ENCODE results near the gene COTL1.
"Not testable (repeated sequence)": the region's sequence is repeated elsewhere in the genome, so short reads cannot be mapped to it uniquely, and the experiment has no call there.

COTL1 gene

DNA sequence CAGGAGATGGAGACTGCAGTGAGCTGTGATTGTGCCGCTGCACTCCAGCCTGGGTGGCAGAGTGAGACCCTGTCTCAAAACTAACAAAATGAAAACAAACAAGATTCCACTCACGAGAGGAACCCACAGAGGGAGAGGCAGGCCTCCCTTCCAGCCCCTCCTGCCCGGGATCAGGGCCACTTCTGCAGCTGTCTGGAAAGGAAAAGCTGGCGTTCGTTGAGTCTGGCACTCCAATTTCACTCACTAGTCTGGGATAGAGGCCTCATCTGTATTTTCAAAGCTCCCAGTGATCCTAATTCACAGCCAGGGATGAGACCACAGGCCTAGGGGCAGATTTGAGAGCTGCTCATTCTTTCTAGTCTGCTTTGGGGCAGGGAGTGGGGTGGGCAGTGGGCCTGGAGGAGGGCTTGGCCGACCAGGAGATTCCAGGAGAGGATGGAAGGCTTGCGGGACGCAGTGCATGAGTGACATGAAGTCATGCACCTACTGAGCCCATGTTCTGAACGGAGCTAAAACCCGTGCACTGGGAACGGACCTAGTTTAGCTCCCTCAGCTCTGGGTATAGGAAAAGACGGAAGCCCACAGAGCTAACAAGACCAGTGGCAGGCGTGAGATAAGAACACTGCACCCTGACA is 54.0 kb downstream of the COTL1 start:
- no peak overlapping the region for H3K4me3 ChIP-seq (ENCODE audit: low read length)
- H3K4me1 ChIP-seq (ENCODE audit: control insufficient read depth, insufficient read depth, low read length) = no peaks in the 10 kb centered on the region
- no peak overlapping the region for H3K4me2 ChIP-seq (ENCODE audit: low read length)
- H3K27me3 ChIP-seq (ENCODE audit: control insufficient read depth, insufficient read depth, low read length) = no peaks in the 10 kb centered on the region
- H3K9ac ChIP-seq (ENCODE audit: low read depth, low read length) = no peak overlapping the region
- H3K9me3 ChIP-seq (replicated peaks; ENCODE audit: low read length) = no peaks in the 10 kb centered on the region
- peaks cover 46% of the 10 kb centered on the region for H3K36me3 ChIP-seq (ENCODE audit: insufficient read depth, low read length)

DNA sequence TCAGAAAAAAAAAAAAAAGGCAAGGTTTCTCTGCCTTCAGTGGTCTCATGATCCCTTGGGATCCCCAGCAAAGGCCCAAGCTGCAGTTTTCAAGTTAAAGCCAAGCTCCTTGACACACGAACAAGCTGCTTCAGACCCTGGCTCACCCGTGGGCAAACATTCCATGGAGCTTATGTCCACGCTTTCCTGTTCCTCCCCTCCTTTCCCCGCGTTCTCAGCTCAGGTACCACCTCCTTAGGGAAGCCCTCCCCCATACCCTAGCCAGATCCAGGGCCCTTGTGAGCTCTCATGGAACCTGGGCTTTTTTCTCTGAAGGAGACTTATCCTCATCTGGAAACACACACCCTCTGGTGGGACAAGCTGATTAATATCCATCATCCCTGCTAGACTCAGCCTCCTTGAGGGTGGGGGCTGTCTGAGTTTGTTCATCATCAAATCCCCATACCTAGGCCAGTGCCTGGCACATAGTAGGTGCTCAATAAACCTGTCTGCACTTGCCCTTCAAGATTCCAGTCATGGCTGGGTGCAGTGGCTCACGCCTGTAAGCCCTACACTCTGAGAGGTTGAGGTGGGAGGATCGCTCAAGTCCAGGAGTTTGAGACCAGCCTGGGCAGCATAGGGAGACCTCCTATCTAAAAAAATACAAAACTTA is 54.7 kb downstream of the COTL1 start:
- Histone ChIP-seq H3K9me3 (replicated peaks; ENCODE audit: low read length) (no peaks in the 10 kb centered on the region), H3K9ac (ENCODE audit: low read depth, low read length) (no peak overlapping the region), H3K4me3 (ENCODE audit: low read length) (no peak overlapping the region), H3K4me1 (ENCODE audit: control insufficient read depth, insufficient read depth, low read length) (no peaks in the 10 kb centered on the region), H3K4me2 (ENCODE audit: low read length) (no peak overlapping the region), H3K27me3 (ENCODE audit: control insufficient read depth, insufficient read depth, low read length) (no peaks in the 10 kb centered on the region), H3K36me3 (ENCODE audit: insufficient read depth, low read length) (peaks cover 42% of the 10 kb centered on the region)

DNA sequence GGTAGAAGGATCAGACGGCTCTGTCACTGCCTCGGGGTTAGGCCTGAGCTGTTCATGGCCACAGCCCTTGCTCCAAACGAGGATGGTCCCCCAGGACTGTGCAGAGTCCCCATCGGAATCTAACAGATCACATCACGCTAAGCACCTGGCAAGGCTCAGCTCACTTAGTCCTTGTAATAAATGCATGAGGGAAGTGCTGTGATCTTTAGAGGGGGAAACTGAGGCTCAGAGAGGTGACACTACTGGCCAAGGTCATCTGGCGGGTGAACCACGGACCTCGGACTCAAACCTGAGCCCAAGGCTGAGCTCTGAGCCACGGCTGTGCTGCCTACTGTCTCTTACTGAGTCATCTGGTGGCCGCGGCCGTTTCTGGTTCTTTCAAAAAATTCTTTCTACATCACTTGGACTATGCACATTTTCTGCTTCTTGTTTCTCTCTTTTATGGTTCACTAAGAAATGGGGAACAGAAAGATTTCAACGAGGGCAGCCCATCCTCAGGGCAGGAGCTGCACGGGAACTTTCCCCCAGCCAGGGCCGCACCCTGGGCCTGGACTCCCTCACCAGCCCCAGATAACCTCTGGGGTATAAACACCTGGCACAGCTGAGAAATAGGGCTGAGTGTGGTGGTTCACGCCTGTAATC is 55.6 kb downstream of the COTL1 start:
- no peak overlapping the region for H3K4me3 ChIP-seq (ENCODE audit: low read length)

GRCh38 chr16:84561291-84561690 is 56.6 kb downstream of the COTL1 start:
- H3K4me3 ChIP-seq (ENCODE audit: low read length) = no peak overlapping the region
- no peaks in the 10 kb centered on the region for H3K4me1 ChIP-seq (ENCODE audit: control insufficient read depth, insufficient read depth, low read length)
- peaks cover 10% of the 10 kb centered on the region for H3K27me3 ChIP-seq (ENCODE audit: control insufficient read depth, insufficient read depth, low read length)
- no peak overlapping the region for H3K9ac ChIP-seq (ENCODE audit: low read depth, low read length)
- peaks cover 28% of the 10 kb centered on the region for H3K36me3 ChIP-seq (ENCODE audit: insufficient read depth, low read length)
- no peak overlapping the region for H3K4me2 ChIP-seq (ENCODE audit: low read length)
- no peaks in the 10 kb centered on the region for H3K9me3 ChIP-seq (replicated peaks; ENCODE audit: low read length)

More for the DNA sequence above, 55.6 kb downstream of the COTL1 start:
- Histone ChIP-seq H3K9ac (ENCODE audit: low read depth, low read length) (no peak overlapping the region), H3K4me1 (ENCODE audit: control insufficient read depth, insufficient read depth, low read length) (no peaks in the 10 kb centered on the region), H3K9me3 (replicated peaks; ENCODE audit: low read length) (no peaks in the 10 kb centered on the region), H3K27me3 (ENCODE audit: control insufficient read depth, insufficient read depth, low read length) (peaks cover 5% of the 10 kb centered on the region), H3K4me2 (ENCODE audit: low read length) (no peak overlapping the region), H3K36me3 (ENCODE audit: insufficient read depth, low read length) (peaks cover 36% of the 10 kb centered on the region)

DNA sequence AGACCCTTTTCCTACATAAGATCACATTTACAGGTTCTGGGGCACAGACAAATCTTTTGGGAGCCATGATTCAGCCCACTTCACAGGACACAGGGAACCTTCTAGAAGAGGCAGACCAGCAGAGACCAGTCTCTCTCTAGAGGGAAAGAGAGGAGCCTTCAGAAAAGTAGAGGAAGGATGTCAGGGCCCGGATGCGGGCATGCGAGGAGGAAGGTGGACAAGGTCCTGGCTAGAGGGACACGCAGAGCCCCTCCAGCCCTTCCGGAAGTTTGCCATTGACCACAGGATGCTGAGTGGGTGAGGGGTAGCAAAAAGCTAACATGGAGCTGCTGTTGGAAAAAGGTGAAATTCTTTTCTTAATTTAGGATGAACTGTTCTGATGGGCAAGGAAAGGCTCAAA is 57.6 kb downstream of the COTL1 start:
- Histone ChIP-seq H3K4me1 (ENCODE audit: control insufficient read depth, insufficient read depth, low read length) (no peaks in the 10 kb centered on the region), H3K36me3 (ENCODE audit: insufficient read depth, low read length) (peaks cover 18% of the 10 kb centered on the region), H3K9ac (ENCODE audit: low read depth, low read length) (no peak overlapping the region)

DNA sequence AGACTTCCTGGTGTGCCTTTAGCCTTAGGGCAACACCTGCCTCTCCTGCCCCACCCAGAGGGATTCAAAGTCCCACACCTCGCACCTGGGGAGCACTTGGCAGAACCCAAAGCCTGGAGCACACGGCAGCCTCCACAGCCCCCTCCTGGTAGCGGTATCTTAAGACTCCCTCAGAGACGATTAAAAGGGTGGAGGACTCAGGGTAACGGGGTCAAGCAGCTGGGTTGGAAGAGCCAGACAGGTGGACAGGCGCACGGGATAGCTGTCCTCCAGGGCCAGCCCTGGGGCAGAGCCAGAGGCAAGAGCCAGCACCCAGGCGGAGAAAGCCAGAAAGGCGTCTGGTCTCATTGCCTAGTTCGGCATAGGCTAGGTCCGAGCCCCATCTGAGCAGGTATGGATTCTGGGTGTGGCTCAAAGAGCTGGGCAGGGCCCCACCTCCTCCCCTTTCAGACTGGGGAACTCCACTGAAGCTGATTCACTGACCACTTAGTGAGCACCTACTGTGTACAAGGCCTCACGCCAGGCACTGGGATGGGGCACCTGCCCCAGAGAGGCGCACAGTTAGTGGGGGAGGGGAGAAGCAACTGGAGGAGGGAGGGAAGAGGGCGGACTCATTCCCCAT is 58.5 kb downstream of the COTL1 start:
- Histone ChIP-seq H3K4me3 (ENCODE audit: low read length) (no peak overlapping the region), H3K27me3 (ENCODE audit: control insufficient read depth, insufficient read depth, low read length) (peaks cover 18% of the 10 kb centered on the region), H3K9me3 (replicated peaks; ENCODE audit: low read length) (no peaks in the 10 kb centered on the region), H3K4me2 (ENCODE audit: low read length) (no peak overlapping the region), H3K9ac (ENCODE audit: low read depth, low read length) (no peak overlapping the region), H3K36me3 (ENCODE audit: insufficient read depth, low read length) (peaks cover 14% of the 10 kb centered on the region), H3K4me1 (ENCODE audit: control insufficient read depth, insufficient read depth, low read length) (no peaks in the 10 kb centered on the region)

More for the DNA sequence above, 57.6 kb downstream of the COTL1 start:
- Histone ChIP-seq H3K9me3 (replicated peaks; ENCODE audit: low read length) (no peaks in the 10 kb centered on the region), H3K4me2 (ENCODE audit: low read length) (no peak overlapping the region), H3K27me3 (ENCODE audit: control insufficient read depth, insufficient read depth, low read length) (peaks cover 18% of the 10 kb centered on the region), H3K4me3 (ENCODE audit: low read length) (no peak overlapping the region)

GRCh38 chr16:84558850-84559249 is 59.0 kb downstream of the COTL1 start:
- Histone ChIP-seq H3K36me3 (ENCODE audit: insufficient read depth, low read length) (peaks cover 11% of the 10 kb centered on the region), H3K27me3 (ENCODE audit: control insufficient read depth, insufficient read depth, low read length) (peaks cover 23% of the 10 kb centered on the region)
- H3K4me3 ChIP-seq (ENCODE audit: low read length); H3K4me1 ChIP-seq (ENCODE audit: control insufficient read depth, insufficient read depth, low read length); H3K9ac ChIP-seq (ENCODE audit: low read depth, low read length); H3K4me2 ChIP-seq (ENCODE audit: low read length); H3K9me3 ChIP-seq (replicated peaks; ENCODE audit: low read length): not testable (repeated sequence)

- Histone ChIP-seq H3K4me1 (ENCODE audit: control insufficient read depth, insufficient read depth, low read length) (no peaks in the 10 kb centered on the region), H3K4me2 (ENCODE audit: low read length) (no peak overlapping the region), H3K36me3 (ENCODE audit: insufficient read depth, low read length) (peaks cover 9% of the 10 kb centered on the region), H3K9me3 (replicated peaks; ENCODE audit: low read length) (no peaks in the 10 kb centered on the region), H3K9ac (ENCODE audit: low read depth, low read length) (no peak overlapping the region), H3K27me3 (ENCODE audit: control insufficient read depth, insufficient read depth, low read length) (peaks cover 23% of the 10 kb centered on the region), H3K4me3 (ENCODE audit: low read length) (no peak overlapping the region)
These were observed 60.4 kb downstream of the COTL1 start for GRCh38 chr16:84557504-84557903.

DNA sequence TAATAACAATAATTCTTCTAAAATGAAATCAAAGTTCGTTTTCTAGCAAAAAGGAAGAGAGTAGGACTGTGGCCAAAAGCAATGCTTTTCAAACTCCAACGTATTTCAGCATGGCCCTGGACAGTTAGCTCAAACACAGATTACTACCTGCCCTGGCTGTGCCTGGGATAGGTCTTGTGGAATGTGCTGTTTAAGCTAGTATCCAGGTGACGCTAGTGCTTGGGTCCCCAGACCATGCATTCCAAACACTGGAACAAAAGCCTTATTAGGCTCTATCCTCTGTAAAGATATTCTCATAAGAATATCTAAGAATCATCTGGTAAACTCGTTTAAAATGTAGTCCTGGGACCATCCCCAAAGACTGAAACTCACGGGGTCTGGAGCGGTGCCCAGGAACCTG is 60.8 kb downstream of the COTL1 start:
- no peak overlapping the region for H3K9ac ChIP-seq (ENCODE audit: low read depth, low read length)
- no peaks in the 10 kb centered on the region for H3K4me1 ChIP-seq (ENCODE audit: control insufficient read depth, insufficient read depth, low read length)
- no peak overlapping the region for H3K4me2 ChIP-seq (ENCODE audit: low read length)
- peaks cover 7% of the 10 kb centered on the region for H3K36me3 ChIP-seq (ENCODE audit: insufficient read depth, low read length)
- no peak overlapping the region for H3K4me3 ChIP-seq (ENCODE audit: low read length)
- H3K27me3 ChIP-seq (ENCODE audit: control insufficient read depth, insufficient read depth, low read length) = peaks cover 26% of the 10 kb centered on the region
- H3K9me3 ChIP-seq (replicated peaks; ENCODE audit: low read length) = no peaks in the 10 kb centered on the region

- H3K27me3 ChIP-seq (ENCODE audit: control insufficient read depth, insufficient read depth, low read length) = peaks cover 28% of the 10 kb centered on the region
- no peak overlapping the region for H3K4me3 ChIP-seq (ENCODE audit: low read length)
- no peak overlapping the region for H3K9ac ChIP-seq (ENCODE audit: low read depth, low read length)
- H3K4me2 ChIP-seq (ENCODE audit: low read length) = no peak overlapping the region
- no peaks in the 10 kb centered on the region for H3K4me1 ChIP-seq (ENCODE audit: control insufficient read depth, insufficient read depth, low read length)
- no peaks in the 10 kb centered on the region for H3K9me3 ChIP-seq (replicated peaks; ENCODE audit: low read length)
- no peaks in the 10 kb centered on the region for H3K36me3 ChIP-seq (ENCODE audit: insufficient read depth, low read length)
These were observed 62.3 kb downstream of the COTL1 start for GRCh38 chr16:84555418-84556196.
